OCI-LY3 (cell line): ENCODE measurements around the gene DOCK9.

Experiments used
- H2AFZ ChIP-seq: fragments of 200-600, 300-600 bp; shearing (Covaris generic); 2 replicates; pipeline ENCODE4 v1.6.0; 2014; ENCODE audit warnings: antibody characterized with exemption, low read depth, low read length
- H3K27ac ChIP-seq: fragments of 200-600, 300-600 bp; sonication (generic); 2 replicates; pipeline ENCODE4 v1.5.1; 2014; ENCODE audit warnings: mild to moderate bottlenecking, low read length, moderate library complexity, mixed read lengths
- H3K27me3 ChIP-seq: fragments of 200-600, 300-600 bp; sonication (generic); 2 replicates; pipeline ENCODE4 v1.6.1; 2014; ENCODE audit warnings: low read depth, low read length, mixed read lengths
- H3K36me3 ChIP-seq: fragments of 200-600, 300-600 bp; sonication (generic); replicated peaks from 2 replicates; pipeline ENCODE3; 2014; ENCODE audit warnings: low read depth, low read length, mixed read lengths
- H3K4me1 ChIP-seq: fragments of 300-600, 200-600 bp; sonication (generic); 2 replicates; pipeline ENCODE4 v1.6.1; 2014; ENCODE audit warnings: low read length, mixed read lengths
- H3K4me2 ChIP-seq: fragments of 200-600, 300-600 bp; sonication (generic); 2 replicates; pipeline ENCODE4 v1.6.1; 2014; ENCODE audit warnings: low read length, mixed read lengths
- H3K4me3 ChIP-seq: fragments of 300-600, 200-600 bp; sonication (generic); 2 replicates; pipeline ENCODE4 v1.5.1; 2014; ENCODE audit warnings: antibody characterized with exemption, mild to moderate bottlenecking, low read length, moderate library complexity
- H3K79me2 ChIP-seq: fragments of 300-600, 200-600 bp; shearing (Covaris generic); 2 replicates; pipeline ENCODE4 v1.6.1; 2014; ENCODE audit warnings: mild to moderate bottlenecking, low read length, mixed read lengths
- H3K9ac ChIP-seq: fragments of 300-600, 200-600 bp; shearing (Covaris generic); 2 replicates; pipeline ENCODE4 v1.6.0; 2014; ENCODE audit warnings: mild to moderate bottlenecking, low read length, moderate library complexity
- H3K9me3 ChIP-seq: fragments of 200-600, 300-600 bp; shearing (Covaris generic); 2 replicates; pipeline ENCODE4 v1.6.1; 2014; ENCODE audit warnings: low read length, mixed read lengths; ENCODE audit not compliant: insufficient read depth
- H4K20me1 ChIP-seq: fragments of 200-600, 300-600 bp; sonication (generic); 2 replicates; pipeline ENCODE4 v1.6.1; 2016; ENCODE audit warnings: low read length, mixed read lengths; ENCODE audit not compliant: insufficient read depth
- CTCF ChIP-seq: fragments of 200-600, 300-600 bp; sonication (generic); IDR thresholded peaks from 2 replicates; pipeline ENCODE4 v1.5.1; 2014; ENCODE audit warnings: antibody characterized with exemption, low read length, low read depth
- EZH2phosphoT487 ChIP-seq: fragments of 200-600 bp; shearing (Covaris generic); IDR thresholded peaks from 2 replicates; pipeline ENCODE4 v1.6.1; 2018; ENCODE audit warnings: antibody characterized with exemption, mixed run types, low read depth

Gene DOCK9

GRCh38 chr13:98940325-98941001 is 37.4 kb downstream of the DOCK9 start:
- Histone ChIP-seq H2AFZ (no peak overlapping the region), H3K36me3 (no peaks in the 10 kb centered on the region), H3K9me3 (no peaks in the 10 kb centered on the region), H3K9ac (no peak overlapping the region), H3K4me2 (no peak overlapping the region), H3K27me3 (no peaks in the 10 kb centered on the region), H3K79me2 (no peaks in the 10 kb centered on the region), H3K4me3 (no peak overlapping the region), H3K27ac (no peak overlapping the region), H3K4me1 (no peaks in the 10 kb centered on the region), H4K20me1 (no peaks in the 10 kb centered on the region)
- TF ChIP-seq EZH2phosphoT487 (no peak), CTCF (no peak)

GRCh38 chr13:98939660-98940191 is 38.1 kb downstream of the DOCK9 start:
- no peak for TF ChIP-seq CTCF
- TF ChIP-seq EZH2phosphoT487, result no peak
- Histone ChIP-seq H3K9ac (no peak overlapping the region), H3K27me3 (no peaks in the 10 kb centered on the region), H3K4me1 (no peaks in the 10 kb centered on the region), H4K20me1 (no peaks in the 10 kb centered on the region), H3K36me3 (no peaks in the 10 kb centered on the region), H3K4me3 (no peak overlapping the region), H3K9me3 (no peaks in the 10 kb centered on the region), H2AFZ (no peak overlapping the region), H3K27ac (no peak overlapping the region), H3K4me2 (no peak overlapping the region), H3K79me2 (no peaks in the 10 kb centered on the region)

- Histone ChIP-seq H3K4me3 (no peak overlapping the region), H3K79me2 (no peaks in the 10 kb centered on the region), H3K4me1 (no peaks in the 10 kb centered on the region), H3K36me3 (no peaks in the 10 kb centered on the region), H4K20me1 (no peaks in the 10 kb centered on the region), H3K27ac (no peak overlapping the region), H3K9ac (no peak overlapping the region), H3K27me3 (no peaks in the 10 kb centered on the region), H3K4me2 (no peak overlapping the region), H2AFZ (no peak overlapping the region), H3K9me3 (0 out of 2 replicates have a peak, but pooled peaks cover 4% of the 10 kb centered on the region)
- no peak for TF ChIP-seq CTCF
Observed at GRCh38 chr13:98938801-98939200, 39.1 kb downstream of the DOCK9 start.

- Histone ChIP-seq H3K79me2 (no peaks in the 10 kb centered on the region), H3K9me3 (0 out of 2 replicates have a peak, but pooled peaks cover 4% of the 10 kb centered on the region), H4K20me1 (no peaks in the 10 kb centered on the region), H3K9ac (no peak overlapping the region), H3K4me2 (no peak overlapping the region), H3K4me1 (no peaks in the 10 kb centered on the region), H2AFZ (no peak overlapping the region), H3K4me3 (no peak overlapping the region), H3K27ac (no peak overlapping the region), H3K36me3 (no peaks in the 10 kb centered on the region), H3K27me3 (no peaks in the 10 kb centered on the region)
- TF ChIP-seq CTCF (no peak), EZH2phosphoT487 (no peak)
Observed at GRCh38 chr13:98937911-98938381, 39.9 kb downstream of the DOCK9 start.
